SK-N-SH (cell line): ENCODE results near the gene STMN1. TPM values are rescaled to one million over a fixed set of nuclear protein-coding genes. Genes with fewer than 3 reads are reported as not detected.

ENCODE experiments used
- CTCF ChIA-PET: fragments of 300-600, 350-600 bp; formaldehyde crosslinking; extraction: SDS; loops from one replicate; lab custom pipeline; 2021; lab: Yijun Ruan, JAX
- POLR2A ChIA-PET: fragments of 350-600 bp; sonication (Branson Sonifier 250); formaldehyde crosslinking; extraction: SDS; loops from one replicate; lab custom pipeline; 2020; ENCODE audit warnings: antibody characterized with exemption, inconsistent platforms; lab: Yijun Ruan, JAX
- DNase-seq: peaks from one replicate; pipeline ENCODE4 v3.0.0; 2012
- H2AFZ ChIP-seq: fragments of 200-600 bp; sonication (generic); 2 replicates; pipeline ENCODE4 v1.8.1; 2016; ENCODE audit warnings: antibody characterized with exemption, mild to moderate bottlenecking, low read depth
- H3F3A ChIP-seq: fragments of 200-600 bp; sonication (generic); replicated peaks from 2 replicates; pipeline ENCODE3; 2016; ENCODE audit warnings: antibody characterized with exemption, mild to moderate bottlenecking; ENCODE audit not compliant: insufficient read depth
- H3K27ac ChIP-seq, 2 experiments: fragments of 200-500 bp in 1 of 2; fragments of 200-600 bp in 1 of 2; sonication (Bioruptor generic) in 1 of 2; sonication (generic), shearing (Covaris generic) in 1 of 2; 2 replicates each; pipeline versions ENCODE4 v1.5.1 to v1.6.1; 2014 to 2016; ENCODE audit warnings: low read depth in 2 of 2, inconsistent platforms in 1 of 2, low read length in 1 of 2, mild to moderate bottlenecking in 1 of 2, mixed read lengths in 1 of 2
- H3K27me3 ChIP-seq: fragments of 200-600 bp; sonication (generic), shearing (Covaris generic); 2 replicates; pipeline ENCODE4 v1.6.1; 2016; ENCODE audit warnings: mixed run types; ENCODE audit not compliant: insufficient read depth
- H3K36me3 ChIP-seq, 2 experiments: fragments of 200-500 bp in 1 of 2; fragments of 200-600 bp in 1 of 2; sonication (Bioruptor generic) in 1 of 2; sonication (generic) in 1 of 2; replicated peaks in 1 of 2; 2 replicates each; pipeline versions ENCODE3 to v1.5.1; 2014 to 2016; ENCODE audit warnings: low read length in 1 of 2, mild to moderate bottlenecking in 1 of 2; ENCODE audit not compliant: insufficient read depth in 2 of 2, control insufficient read depth in 1 of 2
- H3K4me1 ChIP-seq, 2 experiments: fragments of 200-500 bp in 1 of 2; fragments of 200-600 bp in 1 of 2; sonication (Bioruptor generic) in 1 of 2; sonication (generic), shearing (Covaris generic) in 1 of 2; 2 replicates each; pipeline versions ENCODE4 v1.5.1 to v1.6.1; 2014 to 2016; ENCODE audit warnings: low read depth in 1 of 2, low read length in 1 of 2, mixed run types in 1 of 2; ENCODE audit not compliant: insufficient read depth in 2 of 2, control insufficient read depth in 1 of 2
- H3K4me2 ChIP-seq: fragments of 200-600 bp; sonication (generic), shearing (Covaris generic); 2 replicates; pipeline ENCODE4 v1.6.1; 2017; ENCODE audit warnings: mixed run types
- H3K4me3 ChIP-seq, 2 experiments: fragments of 200-500 bp in 1 of 2; fragments of 200-600 bp in 1 of 2; sonication (Bioruptor generic) in 1 of 2; sonication (generic), shearing (Covaris generic) in 1 of 2; 2 replicates each; pipeline versions ENCODE4 v1.5.1 to v1.8.1; 2014 to 2016; ENCODE audit warnings: low read depth in 2 of 2, inconsistent platforms in 1 of 2, low read length in 1 of 2, mild to moderate bottlenecking in 1 of 2, mixed read lengths in 1 of 2, moderate library complexity in 1 of 2
- H3K79me2 ChIP-seq: fragments of 200-600 bp; sonication (generic); 2 replicates; pipeline ENCODE4 v1.8.1; 2017; ENCODE audit warnings: mild to moderate bottlenecking; ENCODE audit not compliant: insufficient read depth
- H3K9ac ChIP-seq: fragments of 200-600 bp; sonication (generic); 2 replicates; pipeline ENCODE4 v1.6.1; 2017; ENCODE audit warnings: mixed run types
- H3K9me2 ChIP-seq: fragments of 200-600 bp; sonication (generic); 2 replicates; pipeline ENCODE4 v1.6.1; 2017; ENCODE audit warnings: mixed run types
- H3K9me3 ChIP-seq: fragments of 200-600 bp; sonication (generic); 2 replicates; pipeline ENCODE4 v1.6.1; 2017; ENCODE audit warnings: mixed run types, mild to moderate bottlenecking, moderate library complexity
- H4K20me1 ChIP-seq: fragments of 200-600 bp; sonication (generic); 2 replicates; pipeline ENCODE4 v1.6.1; 2017; ENCODE audit warnings: mild to moderate bottlenecking, mixed run types; ENCODE audit not compliant: insufficient read depth
- CHD2 ChIP-seq: fragments of 150-350 bp; IDR thresholded peaks from 2 replicates; pipeline ENCODE4 v1.6.1; 2018; ENCODE audit warnings: low read length; ENCODE audit not compliant: partially characterized antibody
- CTCF ChIP-seq: fragments of 200-600 bp; sonication (generic); IDR thresholded peaks from 2 replicates; pipeline ENCODE4 v1.6.1; 2017; ENCODE audit warnings: antibody characterized with exemption, mild to moderate bottlenecking, moderate library complexity
- ELF1 ChIP-seq: IDR thresholded peaks from 2 replicates; pipeline ENCODE4 v1.4.0; 2012
- EP300 ChIP-seq, 2 experiments: IDR thresholded peaks; 2 replicates each; pipeline versions ENCODE4 v1.4.0 to v1.6.1; 2012; ENCODE audit warnings: borderline replicate concordance in 1 of 2, low read depth in 1 of 2, low read length in 1 of 2
- FOSL2 ChIP-seq: IDR thresholded peaks from 2 replicates; pipeline ENCODE4 v1.4.0; 2012; ENCODE audit warnings: low read depth, mild to moderate bottlenecking, moderate library complexity, borderline replicate concordance
- GATA2 ChIP-seq: sonication (generic); formaldehyde crosslinking; IDR thresholded peaks from 2 replicates; pipeline ENCODE4 v1.5.0; 2020; ENCODE audit warnings: mild to moderate bottlenecking, missing genetic modification reagents
- JUND ChIP-seq: IDR thresholded peaks from 2 replicates; pipeline ENCODE4 v1.4.0; 2012
- MEF2A ChIP-seq: IDR thresholded peaks from 2 replicates; pipeline ENCODE4 v1.4.0; 2012; ENCODE audit warnings: low read depth, borderline replicate concordance
- NFIC ChIP-seq: IDR thresholded peaks from 2 replicates; pipeline ENCODE4 v1.4.0; 2012; ENCODE audit warnings: borderline replicate concordance
- NRF1 ChIP-seq: IDR thresholded peaks from 2 replicates; pipeline ENCODE4 v1.6.1; 2012; ENCODE audit warnings: low read depth, mild to moderate bottlenecking, low read length
- POLR2AphosphoS5 ChIP-seq: IDR thresholded peaks from 2 replicates; pipeline ENCODE4 v1.6.1; 2012; ENCODE audit warnings: low read depth, low read length
- RAD21 ChIP-seq: IDR thresholded peaks from 2 replicates; pipeline ENCODE4 v1.6.1; 2012; ENCODE audit warnings: mild to moderate bottlenecking, low read length
- TAF1 ChIP-seq: IDR thresholded peaks from 2 replicates; pipeline ENCODE4 v1.6.1; 2012; ENCODE audit warnings: low read depth, mild to moderate bottlenecking, low read length, moderate library complexity, borderline replicate concordance
- TCF12 ChIP-seq: IDR thresholded peaks from 2 replicates; pipeline ENCODE4 v1.4.0; 2012
- TEAD4 ChIP-seq: IDR thresholded peaks from 2 replicates; pipeline ENCODE4 v1.4.0; 2012; ENCODE audit warnings: mild to moderate bottlenecking, borderline replicate concordance; ENCODE audit not compliant: insufficient read depth
- YY1 ChIP-seq: IDR thresholded peaks from 2 replicates; pipeline ENCODE4 v1.4.0; 2012; ENCODE audit warnings: low read depth, mild to moderate bottlenecking
- WGBS: methylation state at CpG from one replicate; pipeline ENCODE4 v1.1.6; 2017; ENCODE audit warnings: low lambda C conversion rate; 5-methylcytosine and 5-hydroxymethylcytosine counted together
- polyA plus RNA-seq, 3 experiments: library from polyadenylated mRNA; depleted of rRNA; stranded (reverse); fragments of >200 nt; gene quantifications; 2 replicates each; pipeline ENCODE4 v1.2.3, GENCODE V29; 2012

Gene STMN1
- polyA plus RNA-seq, 1 of the 3 experiments (the other 2 are of a cell fraction) = 143 TPM

GRCh38 chr1:25870614-25871013 is 35.6 kb downstream of the STMN1 start (continued):
- TF ChIP-seq POLR2AphosphoS5 (no peak), EP300 (IDR thresholded peaks at IDR 0.05; ENCODE audit: borderline replicate concordance in 1 of 2, low read depth in 1 of 2, low read length in 1 of 2) (no peak)

GRCh38 chr1:25869909-25870606 is 36.2 kb downstream of the STMN1 start:
- Histone ChIP-seq H3K4me2 (no peak overlapping the region), H3F3A (peaks cover 4% of the 10 kb centered on the region), H3K4me1 (peaks cover 0 to 8% of the 10 kb centered on the region in 2 experiments; a peak in 1 of 4 replicates), H3K27me3 (no peaks in the 10 kb centered on the region), H3K4me3 (no peak overlapping the region), H3K9me3 (no peaks in the 10 kb centered on the region), H4K20me1 (no peaks in the 10 kb centered on the region), H3K36me3 (no peaks in the 10 kb centered on the region), H3K9me2 (no peaks in the 10 kb centered on the region), H3K79me2 (peaks cover 13% of the 10 kb centered on the region), H3K9ac (no peak overlapping the region), H3K27ac (no peak overlapping the region), H2AFZ (no peak overlapping the region)
- POLR2A ChIA-PET = no interaction called here
- TF ChIP-seq CTCF = no peak
- TF ChIP-seq TEAD4 = no peak
- TF ChIP-seq JUND = no peak
- TF ChIP-seq TAF1 = no peak
- TF ChIP-seq FOSL2 = no peak
- no peak for TF ChIP-seq NFIC
- TF ChIP-seq EP300 (IDR thresholded peaks at IDR 0.05; ENCODE audit: borderline replicate concordance in 1 of 2, low read depth in 1 of 2, low read length in 1 of 2) = no peak
- TF ChIP-seq ELF1 = no peak
- TF ChIP-seq GATA2 (CRISPR knock-in tag) = no peak
- TF ChIP-seq MEF2A = no peak
- no peak for TF ChIP-seq TCF12
- no peak for TF ChIP-seq NRF1
- TF ChIP-seq YY1 = no peak
- TF ChIP-seq CHD2 = no peak
- no peak for TF ChIP-seq RAD21
- WGBS = 85% methylated on average over 4 of the region's 6 CpGs
- peak; percentile 39 for DNase-seq
- CTCF ChIA-PET = interaction anchor here (0.6 kb wide), 2 partner anchors 52 to 55 kb away, joined by 3 read pairs; no protein-coding TSS in a partner anchor
